Activated CD8-positive, alpha-beta T cell treated with anti-CD3 and anti-CD28 coated beads for 36 hours (primary cell): ENCODE results near the gene USO1. TPM values are rescaled to one million over a fixed set of nuclear protein-coding genes. Genes with fewer than 3 reads are reported as not detected.
"Not testable (repeated sequence)": the region's sequence is repeated elsewhere in the genome, so short reads cannot be mapped to it uniquely, and the experiment has no call there.

Source experiments
- ATAC-seq: fragments of 200-7000 bp; cut with Tn5 transposase; one replicate; pipeline ENCODE4 v1.10.0; 2021; ENCODE audit warnings: mild to moderate bottlenecking, moderate library complexity
- CTCF ChIA-PET: fragments of 350-600 bp; sonication (Branson Sonifier 250); formaldehyde crosslinking; loops from one replicate; lab custom pipeline; 2021; ENCODE audit warnings: antibody characterized with exemption; lab: Charles Lee
- POLR2A ChIA-PET: fragments of 350-600 bp; sonication (Branson Sonifier 250); formaldehyde crosslinking; loops from one replicate; lab custom pipeline; 2021; ENCODE audit warnings: antibody characterized with exemption; lab: Charles Lee
- DNase-seq: peaks from one replicate; pipeline ENCODE4 v3.0.0-alpha.2; 2020
- H3K27ac Mint-ChIP-seq: one replicate; pipeline ENCODE4 v1.8.0; 2021; ENCODE audit warnings: mild to moderate bottlenecking, mixed read lengths
- H3K27me3 Mint-ChIP-seq: one replicate; pipeline ENCODE4 v1.8.0; 2021; ENCODE audit warnings: mixed read lengths
- H3K36me3 Mint-ChIP-seq: one replicate; pipeline ENCODE4 v1.8.0; 2021; ENCODE audit warnings: low read depth, mixed read lengths
- H3K4me1 Mint-ChIP-seq: one replicate; pipeline ENCODE4 v1.8.0; 2021; ENCODE audit warnings: low read depth, mixed read lengths
- H3K4me3 Mint-ChIP-seq: one replicate; pipeline ENCODE4 v1.8.0; 2021; ENCODE audit warnings: mild to moderate bottlenecking, moderate library complexity, mixed read lengths
- H3K9me3 Mint-ChIP-seq: one replicate; pipeline ENCODE4 v1.8.0; 2021; ENCODE audit warnings: mixed read lengths
- intact Hi-C: fragments of 100-400 bp; cut with micrococcal nuclease; formaldehyde crosslinking; loops from one replicate; pipeline ENCODE4 v1.10.0; 2022
- total RNA-seq, 2 experiments: library from RNA; stranded (reverse); gene quantifications; one replicate each; pipeline ENCODE4 v1.2.3, GENCODE V29; 2021
- TF ChIP-seq, protein P1 (sequence below): fragments of 200-600 bp; IDR thresholded peaks from one replicate; pipeline ENCODE4 v1.8.0; 2022; ENCODE audit warnings: antibody characterized with exemption, mild to moderate bottlenecking

Gene USO1
- total RNA-seq, 2 experiments from 2014 or later: 50.5 to 52.0 TPM

DNA sequence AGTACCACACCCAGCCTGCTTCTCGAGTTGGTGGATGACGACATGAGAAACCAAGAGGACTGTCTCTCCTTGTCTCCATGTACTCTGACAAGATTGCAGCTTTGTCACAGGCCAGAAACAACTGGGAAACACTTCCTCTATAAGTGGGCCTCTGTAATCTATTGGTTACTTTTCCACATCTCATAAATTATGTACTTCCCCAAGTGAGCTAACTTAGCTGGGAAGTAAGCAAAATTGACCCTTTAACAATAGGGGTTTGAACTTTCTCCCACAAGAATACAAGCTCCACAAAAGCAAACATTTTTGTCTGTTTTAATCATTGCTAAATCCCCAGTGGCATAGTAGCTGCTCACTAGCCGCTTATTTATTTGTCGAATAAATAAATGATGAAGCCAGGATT lies 14.1 kb upstream of the USO1 start:
- ChIA-PET POLR2A (interaction anchor here (1.2 kb wide), 1 partner anchor 15 kb away, joined by 4 read pairs; the partner anchor contains the start of gene USO1), CTCF (interaction anchor here (0.7 to 2.9 kb wide), 6 partner anchors 13 to 198 kb away, joined by 3 to 21 read pairs (median 5); partner anchors contain the start of gene USO1)
- H3K4me1 Mint-ChIP-seq: peaks cover 10% of the 10 kb centered on the region
- no peaks in the 10 kb centered on the region for H3K9me3 Mint-ChIP-seq
- H3K4me3 Mint-ChIP-seq: no peak overlapping the region
- intact Hi-C loops: no loop called here
- no peak for ATAC-seq
- H3K27me3 Mint-ChIP-seq: no peaks in the 10 kb centered on the region
- no peak overlapping the region for H3K27ac Mint-ChIP-seq
- H3K36me3 Mint-ChIP-seq: no peaks in the 10 kb centered on the region
- DNase-seq: no peak
- TF ChIP-seq, protein P1, sequence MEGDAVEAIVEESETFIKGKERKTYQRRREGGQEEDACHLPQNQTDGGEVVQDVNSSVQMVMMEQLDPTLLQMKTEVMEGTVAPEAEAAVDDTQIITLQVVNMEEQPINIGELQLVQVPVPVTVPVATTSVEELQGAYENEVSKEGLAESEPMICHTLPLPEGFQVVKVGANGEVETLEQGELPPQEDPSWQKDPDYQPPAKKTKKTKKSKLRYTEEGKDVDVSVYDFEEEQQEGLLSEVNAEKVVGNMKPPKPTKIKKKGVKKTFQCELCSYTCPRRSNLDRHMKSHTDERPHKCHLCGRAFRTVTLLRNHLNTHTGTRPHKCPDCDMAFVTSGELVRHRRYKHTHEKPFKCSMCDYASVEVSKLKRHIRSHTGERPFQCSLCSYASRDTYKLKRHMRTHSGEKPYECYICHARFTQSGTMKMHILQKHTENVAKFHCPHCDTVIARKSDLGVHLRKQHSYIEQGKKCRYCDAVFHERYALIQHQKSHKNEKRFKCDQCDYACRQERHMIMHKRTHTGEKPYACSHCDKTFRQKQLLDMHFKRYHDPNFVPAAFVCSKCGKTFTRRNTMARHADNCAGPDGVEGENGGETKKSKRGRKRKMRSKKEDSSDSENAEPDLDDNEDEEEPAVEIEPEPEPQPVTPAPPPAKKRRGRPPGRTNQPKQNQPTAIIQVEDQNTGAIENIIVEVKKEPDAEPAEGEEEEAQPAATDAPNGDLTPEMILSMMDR: no peak

GRCh38 chr4:75714011-75714410 lies 10.4 kb upstream of the USO1 start:
- Mint-ChIP-seq H3K4me3 (no peak overlapping the region), H3K27me3 (no peaks in the 10 kb centered on the region), H3K36me3 (peaks cover 2% of the 10 kb centered on the region), H3K27ac (no peak overlapping the region), H3K4me1 (peaks cover 10% of the 10 kb centered on the region), H3K9me3 (no peaks in the 10 kb centered on the region)
- intact Hi-C loops: no loop called here
- ATAC-seq: no peak
- ChIA-PET CTCF (interaction anchor here (5.3 kb wide), 1 partner anchor 10 kb away, joined by 38 read pairs; the partner anchor contains the start of gene USO1), POLR2A (interaction anchor here (2.1 kb wide), 1 partner anchor 11 kb away, joined by 10 read pairs; the partner anchor contains the start of gene USO1)
- no peak for DNase-seq
- TF ChIP-seq, protein P1: no peak

- no peak overlapping the region for H3K4me3 Mint-ChIP-seq
- POLR2A ChIA-PET: interaction anchor here (1.1 kb wide), 1 partner anchor 11 kb away, joined by 4 read pairs; no protein-coding TSS in a partner anchor
- intact Hi-C loops: no loop called here
- DNase-seq: no peak
- H3K4me1 Mint-ChIP-seq: peaks cover 10% of the 10 kb centered on the region
- H3K27me3 Mint-ChIP-seq: no peaks in the 10 kb centered on the region
- ATAC-seq: no peak
- TF ChIP-seq, protein P1: no peak
- CTCF ChIA-PET: interaction anchor here (1.3 to 5.3 kb wide), 2 partner anchors 9 to 133 kb away, joined by 3 to 38 read pairs; partner anchors contain the start of gene USO1
- no peak overlapping the region for H3K27ac Mint-ChIP-seq
- no peaks in the 10 kb centered on the region for H3K9me3 Mint-ChIP-seq
- H3K36me3 Mint-ChIP-seq: peaks cover 2% of the 10 kb centered on the region
Measured at GRCh38 chr4:75714704-75715103, 9.7 kb upstream of the USO1 start.

DNA sequence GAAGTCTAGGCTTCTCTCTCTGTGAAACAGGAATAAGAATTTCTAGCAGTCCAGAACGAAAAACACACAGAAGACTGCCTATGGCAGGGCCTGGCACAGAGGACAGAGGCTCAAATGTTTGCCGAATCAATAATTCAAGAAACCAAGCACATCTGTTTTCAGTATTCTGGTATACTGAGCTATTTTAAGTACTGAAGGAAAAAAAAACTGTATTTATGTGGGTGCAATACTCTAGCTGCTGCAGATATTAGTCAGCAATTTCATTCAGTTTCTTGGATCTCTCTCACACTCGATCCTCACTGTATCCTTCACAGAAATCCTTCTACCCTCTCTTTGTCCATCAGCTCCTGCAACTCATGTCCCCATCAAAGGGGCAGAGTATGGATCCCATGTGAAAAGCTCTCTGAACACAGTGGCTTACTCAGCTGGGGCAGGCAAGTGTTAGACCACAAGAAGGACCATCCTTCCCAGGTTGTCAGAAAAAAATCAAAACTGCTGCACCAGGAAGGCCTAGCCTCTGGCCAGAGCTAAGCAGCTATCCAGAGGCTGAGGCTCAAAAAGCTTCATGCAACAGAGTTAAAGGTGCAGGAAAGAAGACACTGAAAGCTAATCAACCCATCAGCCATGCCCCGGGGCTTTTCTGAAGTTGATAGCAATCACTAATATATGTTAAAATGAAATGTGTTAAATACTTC lies 9.1 kb upstream of the USO1 start:
- POLR2A ChIA-PET: interaction anchor here (1.1 kb wide), 1 partner anchor 10 kb away, joined by 4 read pairs; no protein-coding TSS in a partner anchor
- H3K4me1 Mint-ChIP-seq: peaks cover 10% of the 10 kb centered on the region

DNA sequence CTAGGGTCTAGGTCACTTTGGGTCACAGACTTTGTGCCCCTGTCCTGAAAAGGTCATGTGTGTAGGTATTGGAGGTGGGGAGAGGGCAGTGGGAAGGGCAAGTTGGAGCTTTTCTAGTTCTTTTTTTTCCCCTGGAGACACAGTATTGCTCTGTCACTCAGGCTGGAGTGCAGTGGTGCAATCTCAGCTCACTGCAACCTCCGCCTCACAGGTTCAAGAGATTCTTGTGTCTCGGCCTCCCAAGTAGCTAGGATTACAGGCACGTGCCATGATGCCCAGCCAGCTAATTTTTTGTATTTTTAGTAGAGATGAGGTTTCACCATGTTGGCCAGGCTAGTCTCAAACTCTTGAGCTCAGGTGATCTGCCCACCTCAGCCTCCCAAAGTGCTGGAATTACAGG lies 8.3 kb upstream of the USO1 start:
- H3K4me3 Mint-ChIP-seq, H3K27me3 Mint-ChIP-seq, H3K9me3 Mint-ChIP-seq, H3K27ac Mint-ChIP-seq, ATAC-seq, H3K36me3 Mint-ChIP-seq, intact Hi-C loops, DNase-seq, POLR2A ChIA-PET: not testable (repeated sequence)
- CTCF ChIA-PET: interaction anchor here (5.3 kb wide), 1 partner anchor 8 kb away, joined by 38 read pairs; the partner anchor contains the start of gene USO1
- peaks cover 10% of the 10 kb centered on the region for H3K4me1 Mint-ChIP-seq

More for the DNA sequence above, 9.1 kb upstream of the USO1 start:
- CTCF ChIA-PET: interaction anchor here (1.3 to 5.3 kb wide), 2 partner anchors 8 to 133 kb away, joined by 3 to 38 read pairs; partner anchors contain the start of gene USO1
- no peak overlapping the region for H3K27ac Mint-ChIP-seq
- H3K27me3 Mint-ChIP-seq: no peaks in the 10 kb centered on the region
- TF ChIP-seq, protein P1: no peak
- DNase-seq (no peak), ATAC-seq (no peak)
- peaks cover 2% of the 10 kb centered on the region for H3K36me3 Mint-ChIP-seq
- H3K9me3 Mint-ChIP-seq: no peaks in the 10 kb centered on the region
- no peak overlapping the region for H3K4me3 Mint-ChIP-seq
- intact Hi-C loops: no loop called here
